Osteocyte (in vitro differentiated cells): Measurements from ENCODE around the gene TGM1. TPM values are rescaled to one million over a fixed set of nuclear protein-coding genes. Genes with fewer than 3 reads are reported as not detected.
A peak's percentile ranks its signal among the peaks of the same experiment; 100 is the strongest.

Experiments
- DNase-seq: peaks from one replicate; pipeline ENCODE4 v3.0.0; 2021; ENCODE audit warnings: mixed read lengths; ENCODE audit not compliant: unreplicated experiment; ENCODE audit errors: extremely low spot score
- H3K27ac Mint-ChIP-seq: one replicate; pipeline ENCODE4 v1.8.0; 2021; ENCODE audit warnings: mild to moderate bottlenecking, mixed read lengths; ENCODE audit not compliant: unreplicated experiment
- H3K27me3 Mint-ChIP-seq: one replicate; pipeline ENCODE4 v1.8.0; 2021; ENCODE audit warnings: mixed read lengths; ENCODE audit not compliant: unreplicated experiment
- H3K36me3 Mint-ChIP-seq: one replicate; pipeline ENCODE4 v1.8.0; 2021; ENCODE audit warnings: mixed read lengths; ENCODE audit not compliant: unreplicated experiment
- H3K4me1 Mint-ChIP-seq: one replicate; pipeline ENCODE4 v1.8.0; 2021; ENCODE audit warnings: mixed read lengths; ENCODE audit not compliant: unreplicated experiment
- H3K4me3 Mint-ChIP-seq: one replicate; pipeline ENCODE4 v1.8.0; 2021; ENCODE audit warnings: mild to moderate bottlenecking, moderate library complexity, mixed read lengths; ENCODE audit not compliant: unreplicated experiment
- H3K9me3 Mint-ChIP-seq: one replicate; pipeline ENCODE4 v1.8.0; 2021; ENCODE audit warnings: mixed read lengths; ENCODE audit not compliant: unreplicated experiment
- CTCF ChIP-seq: fragments of 200-600 bp; sonication (generic); IDR thresholded peaks from 2 replicates; pipeline ENCODE4 v1.5.0; 2021; ENCODE audit warnings: antibody characterized with exemption, mild to moderate bottlenecking, moderate library complexity
- total RNA-seq: library from RNA; stranded (reverse); gene quantifications from 2 replicates; pipeline ENCODE4 v1.2.1, GENCODE V29; 2021

TGM1 gene
- total RNA-seq, 1 donor from 2014 or later, result 2.1 TPM

GRCh38 chr14:24304019-24304387 is 41.0 kb upstream of the TGM1 start:
- Mint-ChIP-seq H3K4me3 (no peak overlapping the region), H3K27me3 (no peaks in the 10 kb centered on the region), H3K36me3 (peaks cover 34% of the 10 kb centered on the region), H3K9me3 (no peaks in the 10 kb centered on the region), H3K27ac (no peak overlapping the region), H3K4me1 (peaks cover 22% of the 10 kb centered on the region)
- DNase-seq, result no peak
- no peak for TF ChIP-seq CTCF

- peaks cover 25% of the 10 kb centered on the region for H3K36me3 Mint-ChIP-seq
- no peak for TF ChIP-seq CTCF
- no peaks in the 10 kb centered on the region for H3K9me3 Mint-ChIP-seq
- peaks cover 30% of the 10 kb centered on the region for H3K4me1 Mint-ChIP-seq
- peak overlapping the region; percentile 89 for H3K4me3 Mint-ChIP-seq
- DNase-seq, result no peak
- peak overlapping the region; percentile 82 for H3K27ac Mint-ChIP-seq
- H3K27me3 Mint-ChIP-seq, result no peaks in the 10 kb centered on the region
Observed at GRCh38 chr14:24300326-24300980, 37.5 kb upstream of the TGM1 start.

- DNase-seq, result peak; percentile 94
- Mint-ChIP-seq H3K36me3 (peaks cover 21% of the 10 kb centered on the region), H3K27ac (peak within 1 kb of the TSS; percentile 82), H3K4me1 (peaks cover 31% of the 10 kb centered on the region), H3K4me3 (peak within 1 kb of the TSS; percentile 89), H3K27me3 (no peaks in the 10 kb centered on the region), H3K9me3 (no peaks in the 10 kb centered on the region)
- no peak for TF ChIP-seq CTCF
Observed at GRCh38 chr14:24299255-24300191, 36.5 kb upstream of the TGM1 start, which contains the start of the genes DHRS1 and NOP9. Gene DHRS1, minus strand, starts transcription at chr14:24299780. Its CDS starts 674 bp downstream, at chr14:24299106. Gene NOP9, plus strand, starts transcription at chr14:24299850. Its CDS starts 105 bp downstream, at chr14:24299955.

- H3K4me1 Mint-ChIP-seq, result peaks cover 31% of the 10 kb centered on the region
- peaks cover 16% of the 10 kb centered on the region for H3K36me3 Mint-ChIP-seq
- peak overlapping the region; percentile 89 for H3K4me3 Mint-ChIP-seq
- no peak for TF ChIP-seq CTCF
- no peaks in the 10 kb centered on the region for H3K27me3 Mint-ChIP-seq
- DNase-seq, result no peak
- H3K9me3 Mint-ChIP-seq, result no peaks in the 10 kb centered on the region
- H3K27ac Mint-ChIP-seq, result peak overlapping the region; percentile 82
Observed at GRCh38 chr14:24298892-24299254, 35.9 kb upstream of the TGM1 start.
